Nephron (organoid): Measurements from ENCODE around the gene TRUB2.

Source experiments
- H3K27ac Mint-ChIP-seq, 3 experiments: 2 replicates each; pipeline ENCODE4 v1.8.0; 2020; ENCODE audit warnings: mixed read lengths in 3 of 3, mild to moderate bottlenecking in 2 of 3, moderate library complexity in 1 of 3
- H3K27me3 Mint-ChIP-seq: 2 replicates; pipeline ENCODE4 v1.8.0; 2021; ENCODE audit warnings: low read depth, mild to moderate bottlenecking, moderate library complexity, mixed read lengths
- H3K36me3 Mint-ChIP-seq: 2 replicates; pipeline ENCODE4 v1.8.0; 2020; ENCODE audit warnings: low read depth, mixed read lengths
- H3K4me1 Mint-ChIP-seq: 2 replicates; pipeline ENCODE4 v1.8.0; 2020; ENCODE audit warnings: mixed read lengths
- H3K4me3 Mint-ChIP-seq, 3 experiments: 2 replicates each; pipeline ENCODE4 v1.8.0; 2020; ENCODE audit warnings: mild to moderate bottlenecking in 3 of 3, mixed read lengths in 3 of 3, moderate library complexity in 2 of 3
- H3K9me3 Mint-ChIP-seq: 2 replicates; pipeline ENCODE4 v1.8.0; 2020; ENCODE audit warnings: mixed read lengths
- TF ChIP-seq, protein P1 (sequence below), 3 experiments: fragments of 200-600 bp; sonication (generic); IDR thresholded peaks; one replicate each; pipeline ENCODE4 v1.5.0; 2021; ENCODE audit warnings: antibody characterized with exemption in 3 of 3; ENCODE audit not compliant: unreplicated experiment in 3 of 3

Gene TRUB2

DNA sequence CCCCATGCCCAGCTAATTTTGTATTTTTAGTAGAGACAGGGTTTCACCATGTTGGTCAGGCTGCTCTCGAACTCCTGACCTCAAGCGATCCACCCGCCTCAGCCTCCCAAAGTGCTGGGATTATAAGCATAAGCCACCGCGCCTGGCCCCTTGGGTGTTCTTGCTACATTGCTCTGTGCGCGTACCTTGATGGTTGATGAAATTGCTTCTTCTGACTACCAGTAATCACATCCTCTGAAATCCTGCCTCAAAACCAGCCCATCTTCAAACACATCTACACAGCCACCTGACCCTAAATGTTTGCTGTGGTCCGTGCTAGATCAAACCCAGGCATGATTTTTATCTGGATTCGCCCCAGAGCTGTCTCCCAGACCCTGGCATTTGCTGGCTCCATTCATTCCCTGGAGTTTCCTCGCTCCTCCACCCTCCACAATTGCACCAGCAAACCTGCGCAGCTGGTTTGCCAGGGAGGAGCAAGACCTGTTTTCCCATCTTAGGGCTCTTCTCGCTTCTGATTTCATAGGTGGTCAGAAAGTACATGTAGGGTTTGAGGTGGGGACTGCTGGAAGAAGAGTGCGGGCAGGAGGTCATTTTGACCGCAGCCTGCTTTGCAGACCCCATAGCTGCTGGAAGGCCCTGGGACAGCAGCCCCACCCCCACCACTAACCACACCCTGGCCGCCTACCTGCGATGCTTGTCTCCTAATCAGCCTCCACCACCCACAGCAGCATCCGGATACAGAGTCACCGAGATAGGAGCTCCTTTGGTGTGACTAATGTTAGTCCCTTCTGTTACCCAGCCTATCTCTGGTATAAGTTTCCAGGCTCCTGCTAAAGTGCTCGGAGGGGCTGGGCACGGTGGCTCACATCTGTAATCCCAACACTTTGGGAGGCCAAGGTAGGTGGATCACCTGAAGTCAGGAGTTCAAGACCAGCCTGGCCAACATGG lies 23.4 kb downstream of the TRUB2 start:
- Mint-ChIP-seq H3K4me3 (no peak overlapping the region), H3K4me1 (no peaks in the 10 kb centered on the region), H3K27me3 (no peaks in the 10 kb centered on the region), H3K36me3 (peaks cover 3% of the 10 kb centered on the region), H3K9me3 (no peaks in the 10 kb centered on the region), H3K27ac (no peak overlapping the region)
- TF ChIP-seq, protein P1, sequence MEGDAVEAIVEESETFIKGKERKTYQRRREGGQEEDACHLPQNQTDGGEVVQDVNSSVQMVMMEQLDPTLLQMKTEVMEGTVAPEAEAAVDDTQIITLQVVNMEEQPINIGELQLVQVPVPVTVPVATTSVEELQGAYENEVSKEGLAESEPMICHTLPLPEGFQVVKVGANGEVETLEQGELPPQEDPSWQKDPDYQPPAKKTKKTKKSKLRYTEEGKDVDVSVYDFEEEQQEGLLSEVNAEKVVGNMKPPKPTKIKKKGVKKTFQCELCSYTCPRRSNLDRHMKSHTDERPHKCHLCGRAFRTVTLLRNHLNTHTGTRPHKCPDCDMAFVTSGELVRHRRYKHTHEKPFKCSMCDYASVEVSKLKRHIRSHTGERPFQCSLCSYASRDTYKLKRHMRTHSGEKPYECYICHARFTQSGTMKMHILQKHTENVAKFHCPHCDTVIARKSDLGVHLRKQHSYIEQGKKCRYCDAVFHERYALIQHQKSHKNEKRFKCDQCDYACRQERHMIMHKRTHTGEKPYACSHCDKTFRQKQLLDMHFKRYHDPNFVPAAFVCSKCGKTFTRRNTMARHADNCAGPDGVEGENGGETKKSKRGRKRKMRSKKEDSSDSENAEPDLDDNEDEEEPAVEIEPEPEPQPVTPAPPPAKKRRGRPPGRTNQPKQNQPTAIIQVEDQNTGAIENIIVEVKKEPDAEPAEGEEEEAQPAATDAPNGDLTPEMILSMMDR (IDR thresholded peaks at IDR 0.05; ENCODE audit: unreplicated experiment in 3 of 3) = no peak

DNA sequence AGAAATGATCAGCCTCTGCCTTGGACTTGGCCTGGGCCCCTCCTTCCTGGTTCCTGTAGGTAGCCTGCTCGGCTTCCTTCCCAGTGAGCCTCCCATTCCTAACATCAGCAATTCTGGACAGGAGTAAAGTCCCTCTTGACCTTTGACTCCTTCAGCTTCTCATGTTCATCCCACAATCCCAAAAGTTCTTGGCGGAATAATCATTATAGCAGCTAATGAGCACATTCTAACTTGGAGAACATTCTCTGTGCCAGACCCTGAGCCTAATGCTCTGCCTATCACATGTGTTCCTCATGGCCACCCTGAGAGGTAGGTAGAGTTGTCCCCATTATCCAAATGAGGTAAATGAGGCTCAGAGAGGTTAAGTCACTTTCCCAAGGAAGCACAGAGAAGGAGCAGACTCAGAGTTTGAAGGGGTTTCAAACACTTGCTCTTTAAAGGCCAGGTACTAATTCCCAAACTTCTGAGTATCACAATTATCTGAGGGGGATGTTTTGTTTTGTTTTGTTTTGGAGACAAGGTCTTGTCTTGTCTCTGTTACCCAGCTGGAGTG lies 24.9 kb downstream of the TRUB2 start:
- TF ChIP-seq, protein P1 (IDR thresholded peaks at IDR 0.05; ENCODE audit: unreplicated experiment in 3 of 3) = no peak
- H3K4me3 Mint-ChIP-seq = no peak overlapping the region
- no peaks in the 10 kb centered on the region for H3K27me3 Mint-ChIP-seq

DNA sequence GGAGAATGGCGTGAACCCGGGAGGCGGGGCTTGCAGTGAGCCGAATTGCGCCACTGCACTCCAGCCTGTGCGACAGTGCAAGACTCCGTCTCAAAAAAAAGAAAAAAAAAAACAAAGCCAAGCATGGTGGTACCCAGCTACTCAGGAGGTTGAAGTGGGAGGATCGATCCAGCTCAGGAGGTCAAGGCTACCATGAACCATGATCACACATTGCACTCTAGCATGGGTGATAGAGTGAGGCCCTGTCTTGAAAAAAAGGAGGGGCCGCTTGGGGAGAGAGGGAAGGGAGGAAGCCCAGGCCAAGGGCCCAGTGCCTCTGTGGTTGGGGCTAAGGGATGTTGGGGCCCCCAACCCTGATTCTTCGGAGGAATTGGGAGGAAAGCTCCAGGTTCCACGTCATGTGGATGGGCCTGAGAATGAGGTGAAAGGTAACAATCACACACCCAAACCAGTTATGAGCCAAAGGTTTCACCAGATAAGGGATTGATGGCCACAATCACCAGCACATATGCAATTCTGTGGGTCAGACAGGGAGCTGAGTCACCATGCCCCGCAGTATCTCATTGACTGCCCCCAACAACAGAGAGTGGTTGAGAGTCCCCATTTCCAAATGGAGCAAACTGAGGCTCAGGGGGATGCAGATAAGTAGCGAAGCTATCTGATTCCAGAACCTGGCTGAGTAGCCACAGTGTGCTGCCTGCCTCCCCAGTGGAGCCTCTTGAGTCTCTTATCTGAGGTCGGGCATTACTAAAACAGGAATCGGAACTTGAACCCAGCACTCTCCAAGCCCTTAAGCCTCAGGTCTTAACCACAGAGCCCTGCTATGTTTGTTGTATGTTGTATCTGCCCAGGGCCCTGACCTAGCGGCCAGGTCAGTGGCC lies 25.7 kb downstream of the TRUB2 start:
- Mint-ChIP-seq H3K36me3 (peaks cover 3% of the 10 kb centered on the region), H3K4me1 (no peaks in the 10 kb centered on the region), H3K27ac (no peak overlapping the region), H3K27me3 (no peaks in the 10 kb centered on the region), H3K9me3 (no peaks in the 10 kb centered on the region), H3K4me3 (no peak overlapping the region)
- TF ChIP-seq, protein P1 (IDR thresholded peaks at IDR 0.05; ENCODE audit: unreplicated experiment in 3 of 3) = no peak

More for the DNA sequence above, 24.9 kb downstream of the TRUB2 start:
- H3K36me3 Mint-ChIP-seq = peaks cover 3% of the 10 kb centered on the region
- no peaks in the 10 kb centered on the region for H3K4me1 Mint-ChIP-seq
- H3K9me3 Mint-ChIP-seq = no peaks in the 10 kb centered on the region
- no peak overlapping the region for H3K27ac Mint-ChIP-seq

DNA sequence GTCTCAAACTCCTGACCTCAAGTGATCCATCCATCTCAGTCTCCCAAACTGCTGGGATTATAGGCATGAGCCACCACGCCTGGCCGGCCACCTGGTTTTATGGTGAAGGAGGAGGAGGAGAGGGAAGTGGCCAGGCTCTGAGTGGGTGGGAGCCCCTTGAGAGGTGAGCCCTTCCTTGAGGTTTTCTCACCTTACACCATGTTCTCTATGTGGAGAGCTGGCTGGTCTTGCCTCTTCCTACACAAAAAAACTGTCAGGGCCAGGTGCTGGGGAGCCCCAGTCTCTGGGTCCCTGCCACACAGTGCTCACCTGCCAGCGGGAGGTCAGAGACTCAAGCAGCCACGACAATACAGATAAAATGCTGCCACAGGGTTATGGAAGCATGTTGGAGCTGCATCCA lies 28.1 kb downstream of the TRUB2 start:
- H3K4me3 Mint-ChIP-seq = no peak overlapping the region
- H3K36me3 Mint-ChIP-seq = peaks cover 4% of the 10 kb centered on the region
- no peaks in the 10 kb centered on the region for H3K4me1 Mint-ChIP-seq
- H3K27me3 Mint-ChIP-seq = no peaks in the 10 kb centered on the region
- TF ChIP-seq, protein P1 (IDR thresholded peaks at IDR 0.05; ENCODE audit: unreplicated experiment in 3 of 3) = no peak
- no peak overlapping the region for H3K27ac Mint-ChIP-seq
- H3K9me3 Mint-ChIP-seq = no peaks in the 10 kb centered on the region

DNA sequence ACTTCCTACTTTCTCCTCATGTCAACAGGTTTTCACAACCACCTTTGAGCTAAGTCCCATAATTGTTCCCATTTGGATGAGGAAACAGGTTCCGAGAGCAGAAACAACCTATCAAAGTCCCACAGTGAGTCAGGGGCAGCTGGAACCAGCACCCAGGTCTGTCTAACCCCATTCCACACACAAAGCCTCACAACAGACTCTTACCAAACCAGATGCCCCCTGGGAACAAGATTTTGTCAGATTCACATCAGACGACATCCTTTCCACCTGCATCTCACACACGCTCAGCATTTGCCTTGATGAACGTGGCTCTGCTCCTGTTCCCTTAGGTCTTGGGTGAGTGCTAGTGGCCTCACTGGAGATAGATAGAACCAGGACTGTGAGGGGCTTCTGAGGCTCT lies 29.2 kb downstream of the TRUB2 start:
- Mint-ChIP-seq H3K4me1 (no peaks in the 10 kb centered on the region), H3K27ac (no peak overlapping the region), H3K36me3 (peaks cover 13% of the 10 kb centered on the region), H3K27me3 (no peaks in the 10 kb centered on the region), H3K4me3 (no peak overlapping the region), H3K9me3 (no peaks in the 10 kb centered on the region)
- TF ChIP-seq, protein P1 (IDR thresholded peaks at IDR 0.05; ENCODE audit: unreplicated experiment in 3 of 3) = no peak
